Transverse colon (tissue), 4 donors: ENCODE results near the gene GOLGA6L10. TPM values are rescaled to one million over a fixed set of nuclear protein-coding genes. Genes with fewer than 3 reads are reported as not detected.
"Not testable (repeated sequence)": the region's sequence is repeated elsewhere in the genome, so short reads cannot be mapped to it uniquely, and the experiment has no call there.

ENCODE experiments used
- DNase-seq: peaks from one replicate; pipeline ENCODE4 v3.0.0-alpha.2; 2019
- H3K27ac ChIP-seq, 4 donors: fragments of 200-600 bp; sonication (generic); 2 replicates each; pipeline ENCODE4 v1.5.1; 2016 to 2018; ENCODE audit warnings: inconsistent platforms in 4 of 4
- H3K27me3 ChIP-seq: fragments of 200-600 bp; sonication (generic); 2 replicates; pipeline ENCODE4 v1.5.1; 2017; ENCODE audit warnings: inconsistent platforms
- H3K36me3 ChIP-seq, 4 donors: fragments of 200-600 bp; sonication (generic); 2 replicates each; pipeline ENCODE4 v1.5.1; 2017 to 2019; ENCODE audit warnings: inconsistent platforms in 4 of 4
- H3K4me1 ChIP-seq, 4 donors: fragments of 200-600 bp; sonication (generic); 2 replicates each; pipeline ENCODE4 v1.5.1; 2017 to 2020; ENCODE audit warnings: inconsistent platforms in 4 of 4
- H3K4me3 ChIP-seq, 4 donors: fragments of 200-600 bp; sonication (generic); 1 replicate in 1 of 4; 2 replicates in 3 of 4; pipeline versions ENCODE4 v1.5.1 to v1.6.1; 2017 to 2019; ENCODE audit warnings: inconsistent platforms in 4 of 4
- H3K9me3 ChIP-seq, 2 donors: fragments of 200-600 bp; sonication (generic); 2 replicates each; pipeline ENCODE4 v1.5.1; 2017 to 2019; ENCODE audit warnings: inconsistent platforms in 2 of 2
- EP300 ChIP-seq: sonication (generic); formaldehyde crosslinking; IDR thresholded peaks from one replicate; pipeline ENCODE4 v1.6.1; 2017; ENCODE audit warnings: antibody characterized with exemption, low read depth
- POLR2A ChIP-seq: fragments of 450-650 bp; IDR thresholded peaks from one replicate; pipeline ENCODE4 v1.6.1; 2016; ENCODE audit warnings: antibody characterized with exemption, mild to moderate bottlenecking, moderate library complexity
- POLR2AphosphoS5 ChIP-seq, 3 donors: sonication (generic); formaldehyde crosslinking; IDR thresholded peaks; one replicate each; pipeline ENCODE4 v1.6.1; 2016; ENCODE audit warnings: antibody characterized with exemption in 3 of 3
- WGBS, 2 donors: methylation state at CpG; one replicate each; pipeline ENCODE4 v1.1.5; 2018; ENCODE audit warnings: low coverage in 1 of 2; 5-methylcytosine and 5-hydroxymethylcytosine counted together
- in situ Hi-C, 4 donors: fragments of 200-750 bp; cut with MboI; loops; one replicate each; pipeline versions ENCODE4 v1.15.0 to v1.15.1; 2017; ENCODE audit warnings: low sequenced_read_pairs in 3 of 4, low pct_ligation_motif_present in 1 of 4, low pct_unique_long_range_greater_than_20kb in 1 of 4
- intact Hi-C: fragments of 100-400 bp; cut with DNase I; formaldehyde crosslinking; loops from one replicate; pipeline ENCODE4 v1.15.1; 2023; ENCODE audit warnings: low total_unique reads
- total RNA-seq, 4 donors: library from RNA; depleted of rRNA; stranded (reverse); fragments of >200 nt; gene quantifications; one replicate each; pipeline ENCODE4 v1.1.0, GENCODE V29; 2016
- TF ChIP-seq, protein P1 (sequence below), 5 experiments: fragments of 200-600 bp in 3 of 5; fragments of 450-650 bp in 2 of 5; sonication (generic) in 3 of 5; IDR thresholded peaks; 1 replicate in 2 of 5; 2 replicates in 3 of 5; pipeline ENCODE4 v1.5.1; 2016 to 2017; ENCODE audit warnings: antibody characterized with exemption in 5 of 5, inconsistent platforms in 3 of 5, mild to moderate bottlenecking in 2 of 5, moderate library complexity in 1 of 5

GOLGA6L10 gene
- total RNA-seq, 4 donors from 2014 or later = 1.2 to 17.1 (median 1.3) TPM; not detected in 1

DNA sequence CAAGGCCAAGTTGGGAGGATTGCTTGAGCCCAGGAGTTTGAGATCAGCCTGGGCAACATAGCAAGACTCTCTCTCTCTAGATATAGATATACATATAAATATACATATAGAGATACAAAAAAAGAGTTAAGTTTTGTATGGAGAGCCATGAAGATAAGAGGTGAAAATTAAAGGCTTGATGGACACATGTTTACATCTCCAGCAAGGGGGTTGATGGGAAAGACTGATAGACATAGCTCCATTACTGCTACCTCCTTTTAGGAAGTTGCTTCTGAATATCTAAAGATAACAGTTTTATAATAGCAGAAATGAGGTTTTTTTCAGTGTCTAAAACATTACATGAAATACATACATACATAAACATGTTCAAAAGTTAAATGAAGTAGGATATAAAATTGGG, 37.9 kb upstream of the GOLGA6L10 start:
- in situ Hi-C loops = loop anchor here in 2 of 4 donors (25.0 kb wide), 2 partner anchors 150 to 200 kb away; partner anchors contain the start of gene RPS17 (in 1 of the 2)
- H3K4me1 ChIP-seq, H3K4me3 ChIP-seq, H3K27ac ChIP-seq, H3K27me3 ChIP-seq, H3K36me3 ChIP-seq, intact Hi-C loops, H3K9me3 ChIP-seq, DNase-seq: not testable (repeated sequence)

DNA sequence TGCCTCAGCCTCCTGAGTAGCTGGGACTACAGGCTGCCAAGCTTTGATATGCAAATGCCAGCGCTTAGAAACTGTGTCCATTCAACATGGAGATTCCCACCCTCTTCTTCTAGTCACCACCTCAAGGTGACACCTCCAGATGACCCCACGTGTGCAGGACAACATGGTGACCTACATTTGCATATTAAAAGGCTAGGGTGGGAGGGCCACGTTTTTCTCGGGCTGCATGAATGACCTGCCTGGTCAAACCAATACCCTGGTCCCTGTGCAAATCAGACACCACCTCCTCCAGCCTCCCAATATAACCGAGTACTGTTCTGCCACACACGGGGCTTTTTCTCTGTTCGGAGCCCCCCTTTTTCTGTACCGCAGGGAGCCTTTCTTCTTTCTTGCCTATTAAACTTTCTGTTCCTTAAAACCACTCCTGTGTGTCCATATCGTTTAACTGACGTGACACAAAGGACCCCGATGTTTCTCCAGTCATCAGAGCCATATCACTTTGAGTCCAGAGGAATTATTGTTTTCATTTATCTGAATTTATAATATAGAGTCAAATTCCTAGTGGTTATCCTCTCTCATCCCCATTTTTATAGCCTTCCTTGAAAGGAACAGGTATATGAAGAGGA, 32.2 kb upstream of the GOLGA6L10 start:
- in situ Hi-C loops = loop anchor here in 2 of 4 donors (25.0 kb wide), 2 partner anchors 156 to 206 kb away; partner anchors contain the start of gene RPS17 (in 1 of the 2)
- WGBS, 2 donors = 69% methylated on average over 11 of the region's 11 CpGs; no CpG with 5 or more reads in 1 of the 2 donors
- intact Hi-C loops = not testable (repeated sequence)

DNA sequence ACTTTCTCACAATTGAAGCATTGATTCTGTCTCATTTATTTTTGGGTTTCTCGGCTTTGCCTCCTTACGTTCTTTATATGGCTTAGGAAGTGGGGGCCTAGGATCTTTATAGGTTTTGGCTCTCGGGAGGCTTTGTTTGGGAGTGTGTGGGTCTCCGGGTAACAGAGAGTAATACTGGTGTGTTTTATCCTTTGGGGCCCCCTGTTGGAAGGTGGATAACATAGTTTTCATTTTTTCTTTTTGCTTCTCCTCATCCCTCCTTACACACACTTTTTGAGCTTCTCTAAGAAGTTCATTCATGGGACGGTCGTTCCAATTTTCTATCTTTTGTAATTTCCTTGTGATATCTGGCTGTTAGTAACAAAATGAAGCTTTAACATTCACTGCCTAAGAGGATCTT, 30.3 kb upstream of the GOLGA6L10 start:
- H3K9me3 ChIP-seq, H3K36me3 ChIP-seq, DNase-seq, H3K27ac ChIP-seq, H3K27me3 ChIP-seq, H3K4me1 ChIP-seq, intact Hi-C loops, H3K4me3 ChIP-seq: not testable (repeated sequence)
- WGBS, 2 donors = 60 to 82% methylated on average over 6 of the region's 6 CpGs
- in situ Hi-C loops = loop anchor here in 2 of 4 donors (25.0 kb wide), 2 partner anchors 158 to 208 kb away; partner anchors contain the start of gene RPS17 (in 1 of the 2)

More for the DNA sequence above, 32.2 kb upstream of the GOLGA6L10 start:
- not testable (repeated sequence) for H3K36me3 ChIP-seq, H3K4me3 ChIP-seq, H3K27me3 ChIP-seq, H3K4me1 ChIP-seq, DNase-seq, H3K27ac ChIP-seq, H3K9me3 ChIP-seq

DNA sequence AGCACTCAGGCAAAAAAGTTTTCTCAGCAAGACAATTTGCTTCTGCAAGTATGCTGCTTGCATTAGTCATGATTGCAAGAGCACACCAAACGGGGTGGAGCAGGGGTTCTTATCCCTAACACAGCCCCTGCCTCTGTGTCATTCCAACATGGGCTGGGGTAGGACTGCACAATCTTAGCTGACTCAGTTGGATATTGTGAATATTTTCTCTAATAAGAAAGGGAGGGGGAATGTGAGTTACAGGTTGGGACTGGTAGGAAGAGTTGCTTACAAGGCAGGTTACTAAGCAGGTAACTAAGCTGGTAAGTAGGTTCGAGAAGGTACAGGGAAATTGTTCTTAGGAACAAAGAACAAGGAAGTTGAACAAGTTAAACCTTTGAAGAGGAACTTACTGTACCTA, 24.4 kb upstream of the GOLGA6L10 start:
- WGBS, 2 donors = 27 to 78% methylated on average over 1 to 2 of the region's 2 CpGs
- in situ Hi-C loops = not testable (repeated sequence)

DNA sequence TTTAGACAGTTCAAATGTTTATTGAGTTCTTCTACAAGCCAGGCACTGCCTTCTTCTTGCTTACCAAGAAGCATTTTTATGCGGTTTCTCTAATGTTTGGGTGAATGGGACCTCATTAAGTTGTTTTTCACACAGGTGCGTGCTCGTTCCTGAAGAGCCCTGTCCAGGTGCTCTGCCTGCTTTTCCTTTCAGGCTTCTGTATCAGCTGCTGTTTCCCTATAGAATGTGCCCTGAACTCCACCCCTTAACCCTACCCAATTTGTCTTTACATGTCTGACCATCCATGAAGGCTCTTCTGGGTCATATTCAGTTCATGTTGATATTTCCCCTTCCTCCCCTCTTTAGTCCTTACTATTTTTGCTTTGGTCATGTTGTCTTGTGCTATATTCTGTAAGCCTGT, 22.4 kb upstream of the GOLGA6L10 start:
- DNase-seq = no peak
- H3K4me1 ChIP-seq = peaks cover 0 to 12% (median 0%) of the 10 kb centered on the region in 4 donors
- 48 to 61% methylated on average over 3 of the region's 3 CpGs for WGBS, 2 donors
- no peak overlapping the region for H3K27ac ChIP-seq
- TF ChIP-seq, protein P1, sequence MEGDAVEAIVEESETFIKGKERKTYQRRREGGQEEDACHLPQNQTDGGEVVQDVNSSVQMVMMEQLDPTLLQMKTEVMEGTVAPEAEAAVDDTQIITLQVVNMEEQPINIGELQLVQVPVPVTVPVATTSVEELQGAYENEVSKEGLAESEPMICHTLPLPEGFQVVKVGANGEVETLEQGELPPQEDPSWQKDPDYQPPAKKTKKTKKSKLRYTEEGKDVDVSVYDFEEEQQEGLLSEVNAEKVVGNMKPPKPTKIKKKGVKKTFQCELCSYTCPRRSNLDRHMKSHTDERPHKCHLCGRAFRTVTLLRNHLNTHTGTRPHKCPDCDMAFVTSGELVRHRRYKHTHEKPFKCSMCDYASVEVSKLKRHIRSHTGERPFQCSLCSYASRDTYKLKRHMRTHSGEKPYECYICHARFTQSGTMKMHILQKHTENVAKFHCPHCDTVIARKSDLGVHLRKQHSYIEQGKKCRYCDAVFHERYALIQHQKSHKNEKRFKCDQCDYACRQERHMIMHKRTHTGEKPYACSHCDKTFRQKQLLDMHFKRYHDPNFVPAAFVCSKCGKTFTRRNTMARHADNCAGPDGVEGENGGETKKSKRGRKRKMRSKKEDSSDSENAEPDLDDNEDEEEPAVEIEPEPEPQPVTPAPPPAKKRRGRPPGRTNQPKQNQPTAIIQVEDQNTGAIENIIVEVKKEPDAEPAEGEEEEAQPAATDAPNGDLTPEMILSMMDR (IDR thresholded peaks at IDR 0.05) = no peak
- TF ChIP-seq POLR2AphosphoS5 (IDR thresholded peaks at IDR 0.05) = no peak
- no peak for TF ChIP-seq POLR2A
- no peak for TF ChIP-seq EP300
- H3K4me3 ChIP-seq = no peak overlapping the region
- intact Hi-C loops (no loop called here), in situ Hi-C loops (no loop called here)
- H3K9me3 ChIP-seq = no peaks in the 10 kb centered on the region
- H3K27me3 ChIP-seq = no peaks in the 10 kb centered on the region
- H3K36me3 ChIP-seq = no peaks in the 10 kb centered on the region

More for the DNA sequence above, 24.4 kb upstream of the GOLGA6L10 start:
- DNase-seq, H3K4me3 ChIP-seq, H3K9me3 ChIP-seq, H3K36me3 ChIP-seq, H3K27ac ChIP-seq, H3K27me3 ChIP-seq, intact Hi-C loops: not testable (repeated sequence)
- H3K4me1 ChIP-seq = peaks cover 0 to 12% (median 0%) of the 10 kb centered on the region in 4 donors

DNA sequence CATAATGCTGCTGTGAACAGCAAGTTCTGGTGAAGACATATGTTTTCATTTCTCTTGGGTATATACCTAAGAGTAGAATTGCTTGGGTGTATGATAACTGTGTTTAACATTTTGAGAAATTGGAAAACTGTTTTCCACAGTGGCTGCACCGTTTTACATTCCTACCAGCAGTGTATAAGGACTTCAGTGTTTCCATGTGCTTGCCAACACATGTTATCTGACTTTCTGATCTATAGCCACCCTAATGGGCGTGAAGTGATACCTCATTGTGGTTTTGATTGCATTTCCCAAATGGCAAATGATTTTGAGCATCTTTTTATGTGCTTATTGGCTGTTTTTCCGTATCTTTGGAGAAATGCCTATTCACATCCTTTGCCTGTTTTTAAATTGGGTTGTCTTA, 18.5 kb upstream of the GOLGA6L10 start:
- 56% methylated on average over 2 of the region's 3 CpGs; no CpG with 5 or more reads in 1 of the 2 donors for WGBS, 2 donors
- in situ Hi-C loops, intact Hi-C loops: not testable (repeated sequence)

More for the DNA sequence above, 18.5 kb upstream of the GOLGA6L10 start:
- H3K9me3 ChIP-seq, H3K4me3 ChIP-seq, H3K36me3 ChIP-seq, DNase-seq, H3K27ac ChIP-seq, H3K27me3 ChIP-seq, H3K4me1 ChIP-seq: not testable (repeated sequence)
